DOHH2 (cell line): Measurements from ENCODE around the gene SPAG16.

Source experiments
- EZH2phosphoT487 ChIP-seq: fragments of 200-600 bp; sonication (generic); IDR thresholded peaks from 2 replicates; pipeline ENCODE4 v1.6.1; 2017; ENCODE audit warnings: borderline replicate concordance, mild to moderate bottlenecking, antibody characterized with exemption, low read length, moderate library complexity, mixed read lengths
- TF ChIP-seq, protein P1 (sequence below): fragments of 200-600 bp; sonication (generic); IDR thresholded peaks from one replicate; pipeline ENCODE4 v1.5.1; 2014; ENCODE audit warnings: antibody characterized with exemption, mild to moderate bottlenecking, low read depth, low read length; ENCODE audit not compliant: poor library complexity, severe bottlenecking

DNA sequence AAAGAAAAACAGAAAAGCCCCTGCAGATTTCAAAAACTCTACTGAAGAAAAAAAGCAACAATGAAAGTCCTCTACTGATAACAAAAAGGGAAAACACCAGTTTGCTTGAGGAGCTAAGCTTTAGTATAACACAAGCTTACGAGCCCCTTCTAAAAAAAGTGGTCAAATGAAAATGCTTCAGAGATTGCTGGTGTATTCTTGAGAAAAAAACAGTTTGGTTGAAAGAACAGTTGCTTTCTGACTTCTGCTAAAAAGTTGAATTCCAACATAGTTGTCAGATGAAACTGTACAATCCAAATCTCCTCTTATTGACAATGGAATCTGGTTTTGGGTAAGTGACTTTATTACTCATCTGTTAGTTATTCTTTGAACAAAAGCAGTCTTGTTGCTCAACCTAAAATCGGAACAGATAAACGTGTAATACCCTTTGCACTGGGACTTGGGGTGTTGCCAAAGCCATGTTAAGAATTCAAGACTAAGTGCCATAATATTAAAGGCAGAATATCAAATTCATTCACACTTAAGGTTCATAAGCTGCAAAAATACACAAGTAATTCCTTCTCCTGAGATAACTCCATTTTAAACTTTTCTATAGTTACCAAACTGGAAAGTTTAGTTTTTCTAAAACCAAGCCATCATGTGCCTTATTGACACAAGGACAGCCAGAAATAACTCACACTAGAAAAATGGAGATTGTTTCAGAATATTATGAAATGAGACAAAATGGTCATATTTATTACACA lies 45.3 kb upstream of the SPAG16 start:
- TF ChIP-seq, protein P1, sequence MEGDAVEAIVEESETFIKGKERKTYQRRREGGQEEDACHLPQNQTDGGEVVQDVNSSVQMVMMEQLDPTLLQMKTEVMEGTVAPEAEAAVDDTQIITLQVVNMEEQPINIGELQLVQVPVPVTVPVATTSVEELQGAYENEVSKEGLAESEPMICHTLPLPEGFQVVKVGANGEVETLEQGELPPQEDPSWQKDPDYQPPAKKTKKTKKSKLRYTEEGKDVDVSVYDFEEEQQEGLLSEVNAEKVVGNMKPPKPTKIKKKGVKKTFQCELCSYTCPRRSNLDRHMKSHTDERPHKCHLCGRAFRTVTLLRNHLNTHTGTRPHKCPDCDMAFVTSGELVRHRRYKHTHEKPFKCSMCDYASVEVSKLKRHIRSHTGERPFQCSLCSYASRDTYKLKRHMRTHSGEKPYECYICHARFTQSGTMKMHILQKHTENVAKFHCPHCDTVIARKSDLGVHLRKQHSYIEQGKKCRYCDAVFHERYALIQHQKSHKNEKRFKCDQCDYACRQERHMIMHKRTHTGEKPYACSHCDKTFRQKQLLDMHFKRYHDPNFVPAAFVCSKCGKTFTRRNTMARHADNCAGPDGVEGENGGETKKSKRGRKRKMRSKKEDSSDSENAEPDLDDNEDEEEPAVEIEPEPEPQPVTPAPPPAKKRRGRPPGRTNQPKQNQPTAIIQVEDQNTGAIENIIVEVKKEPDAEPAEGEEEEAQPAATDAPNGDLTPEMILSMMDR = no peak
- no peak for TF ChIP-seq EZH2phosphoT487
